ENCODE measurements around the gene GPR63.

Gene GPR63

DNA sequence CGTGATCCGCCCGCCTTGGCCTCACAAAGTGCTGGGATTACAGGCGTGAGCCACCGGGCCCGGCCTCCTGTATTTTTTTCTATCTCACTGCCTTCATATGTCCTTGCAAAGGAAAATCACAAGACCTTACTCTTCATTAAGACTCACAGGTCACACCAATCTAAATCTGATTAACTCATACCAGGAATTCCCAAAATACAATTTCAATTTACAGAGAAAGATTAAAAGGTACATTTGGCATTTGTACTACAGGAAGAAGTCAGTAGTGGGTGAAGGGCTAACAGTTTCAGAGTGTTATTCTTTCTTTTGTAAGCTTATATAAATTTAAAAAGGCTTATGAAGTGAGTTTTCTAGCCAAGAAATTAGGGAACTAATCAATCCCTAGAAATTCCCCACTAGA is 87.4 kb downstream of the GPR63 start:
- H3K4me1 Mint-ChIP-seq (ENCODE audit: low read depth): no peaks in the 10 kb centered on the region
- H3K27ac Mint-ChIP-seq: no peak overlapping the region
- H3K4me3 Mint-ChIP-seq: no peak overlapping the region
- H3K36me3 Mint-ChIP-seq: no peaks in the 10 kb centered on the region
- peaks cover 24% of the 10 kb centered on the region for H3K27me3 Mint-ChIP-seq
- H3K9me3 Mint-ChIP-seq (ENCODE audit: low read depth): no peaks in the 10 kb centered on the region

All from activated naive CD8-positive, alpha-beta T cell (primary cell).